BE2C (cell line): ENCODE measurements around the gene GPATCH2.

Source experiments
- DNase-seq: peaks from one replicate; pipeline ENCODE4 v3.0.0-alpha.2; 2020
- H3K27me3 ChIP-seq: fragments of 250-450 bp; sonication (Bioruptor Pico); 2 replicates; pipeline ENCODE4 v1.5.1; 2020; ENCODE audit warnings: mild to moderate bottlenecking
- H3K36me3 ChIP-seq: fragments of 250-450 bp; sonication (Bioruptor Pico); 2 replicates; pipeline ENCODE4 v1.5.1; 2020; ENCODE audit warnings: mild to moderate bottlenecking
- H3K4me1 ChIP-seq: fragments of 250-450 bp; sonication (Bioruptor Pico); 2 replicates; pipeline ENCODE4 v1.5.1; 2020
- H3K4me3 ChIP-seq: 2 replicates; pipeline ENCODE4 v1.5.1; 2011; ENCODE audit warnings: low read depth, low read length
- H3K9me3 ChIP-seq: fragments of 250-450 bp; sonication (Bioruptor Pico); 2 replicates; pipeline ENCODE4 v1.5.1; 2020
- TF ChIP-seq, protein P1 (sequence below): IDR thresholded peaks from 2 replicates; pipeline ENCODE4 v1.5.1; 2012; ENCODE audit warnings: mild to moderate bottlenecking, low read depth, low read length

GPATCH2 gene

DNA sequence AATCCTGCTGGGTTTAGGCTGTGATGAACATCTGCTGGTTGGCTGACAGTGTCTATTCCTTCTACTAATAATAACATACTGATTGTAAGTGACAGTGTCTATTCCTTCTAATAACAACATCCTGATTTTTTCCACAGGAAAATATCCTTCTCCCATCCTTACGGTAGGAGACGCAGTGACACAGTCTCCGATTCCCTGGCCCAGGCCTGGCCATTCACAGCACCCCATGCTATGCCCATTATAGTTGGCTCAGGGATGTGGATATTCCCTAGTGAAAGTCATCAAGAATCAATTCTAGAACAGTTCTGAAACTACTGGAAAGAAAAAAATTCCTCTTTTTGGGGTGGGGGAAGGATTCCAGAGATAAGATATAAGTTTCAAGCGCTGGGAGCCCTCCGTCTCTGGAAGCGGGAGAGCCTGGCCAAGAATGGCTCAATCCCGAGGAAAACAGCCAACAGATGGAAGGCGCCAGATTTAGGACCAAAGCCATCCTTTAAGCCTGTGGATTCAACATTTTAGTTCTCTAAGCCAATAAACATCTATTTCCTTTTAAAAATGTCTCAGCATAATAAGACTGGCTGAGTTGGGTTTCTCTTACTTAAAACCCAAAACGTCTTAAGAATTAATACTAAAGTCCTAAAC lies 88.6 kb downstream of the GPATCH2 start:
- Histone ChIP-seq H3K27me3 (no peaks in the 10 kb centered on the region), H3K4me1 (0 out of 2 replicates have a peak, but pooled peaks cover 2% of the 10 kb centered on the region), H3K4me3 (no peak overlapping the region), H3K9me3 (no peaks in the 10 kb centered on the region), H3K36me3 (no peaks in the 10 kb centered on the region)
- TF ChIP-seq, protein P1, sequence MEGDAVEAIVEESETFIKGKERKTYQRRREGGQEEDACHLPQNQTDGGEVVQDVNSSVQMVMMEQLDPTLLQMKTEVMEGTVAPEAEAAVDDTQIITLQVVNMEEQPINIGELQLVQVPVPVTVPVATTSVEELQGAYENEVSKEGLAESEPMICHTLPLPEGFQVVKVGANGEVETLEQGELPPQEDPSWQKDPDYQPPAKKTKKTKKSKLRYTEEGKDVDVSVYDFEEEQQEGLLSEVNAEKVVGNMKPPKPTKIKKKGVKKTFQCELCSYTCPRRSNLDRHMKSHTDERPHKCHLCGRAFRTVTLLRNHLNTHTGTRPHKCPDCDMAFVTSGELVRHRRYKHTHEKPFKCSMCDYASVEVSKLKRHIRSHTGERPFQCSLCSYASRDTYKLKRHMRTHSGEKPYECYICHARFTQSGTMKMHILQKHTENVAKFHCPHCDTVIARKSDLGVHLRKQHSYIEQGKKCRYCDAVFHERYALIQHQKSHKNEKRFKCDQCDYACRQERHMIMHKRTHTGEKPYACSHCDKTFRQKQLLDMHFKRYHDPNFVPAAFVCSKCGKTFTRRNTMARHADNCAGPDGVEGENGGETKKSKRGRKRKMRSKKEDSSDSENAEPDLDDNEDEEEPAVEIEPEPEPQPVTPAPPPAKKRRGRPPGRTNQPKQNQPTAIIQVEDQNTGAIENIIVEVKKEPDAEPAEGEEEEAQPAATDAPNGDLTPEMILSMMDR = no peak
- DNase-seq = no peak

DNA sequence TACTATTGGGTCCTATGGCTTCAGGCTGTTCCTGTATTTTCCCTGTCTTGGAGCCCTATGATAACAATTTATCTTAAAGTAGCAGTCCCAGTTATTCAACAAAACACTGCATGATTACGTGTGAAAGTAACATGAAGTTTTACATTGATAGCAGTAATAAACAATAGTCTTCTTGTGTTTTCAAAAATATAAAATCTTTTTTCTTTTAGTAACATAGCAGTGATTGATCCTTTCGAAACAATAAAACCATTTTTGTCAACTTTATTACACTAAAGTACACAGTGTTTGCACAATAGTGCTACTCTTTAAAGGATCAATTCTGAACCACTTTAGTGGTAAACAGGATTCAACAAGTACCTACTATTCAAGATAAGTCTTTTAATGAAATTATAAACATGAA lies 90.6 kb downstream of the GPATCH2 start:
- Histone ChIP-seq H3K27me3 (no peaks in the 10 kb centered on the region), H3K36me3 (no peaks in the 10 kb centered on the region), H3K9me3 (no peaks in the 10 kb centered on the region), H3K4me1 (0 out of 2 replicates have a peak, but pooled peaks cover 2% of the 10 kb centered on the region), H3K4me3 (no peak overlapping the region)
- TF ChIP-seq, protein P1 = no peak
- no peak for DNase-seq

DNA sequence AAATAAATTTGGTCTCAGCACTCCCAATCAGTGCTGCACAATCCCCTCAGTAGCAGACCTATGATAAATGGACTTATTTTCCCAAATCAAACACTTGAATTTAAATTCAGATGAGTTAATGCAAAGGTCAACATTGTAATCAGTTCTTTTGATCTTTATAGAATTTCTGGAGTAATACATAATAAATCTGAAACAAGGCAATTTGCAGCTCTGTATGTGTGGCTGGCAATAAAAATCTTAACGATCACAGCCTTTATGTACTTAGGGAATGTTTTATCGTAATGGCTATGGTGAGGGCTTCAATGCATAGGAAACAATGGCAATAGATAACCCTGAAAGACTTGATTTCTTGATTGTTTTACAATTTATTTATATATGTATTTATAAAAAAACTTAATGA lies 91.4 kb downstream of the GPATCH2 start:
- Histone ChIP-seq H3K4me1 (0 out of 2 replicates have a peak, but pooled peaks cover 2% of the 10 kb centered on the region), H3K27me3 (no peaks in the 10 kb centered on the region), H3K4me3 (no peak overlapping the region), H3K9me3 (no peaks in the 10 kb centered on the region), H3K36me3 (no peaks in the 10 kb centered on the region)
- DNase-seq = no peak
- TF ChIP-seq, protein P1 = no peak

- H3K36me3 ChIP-seq = no peaks in the 10 kb centered on the region
- no peaks in the 10 kb centered on the region for H3K27me3 ChIP-seq
- 0 out of 2 replicates have a peak, but pooled peaks cover 2% of the 10 kb centered on the region for H3K4me1 ChIP-seq
- H3K9me3 ChIP-seq = no peaks in the 10 kb centered on the region
- no peak overlapping the region for H3K4me3 ChIP-seq
- TF ChIP-seq, protein P1 = no peak
- DNase-seq = no peak
Measured at GRCh38 chr1:217535601-217536377, 95.1 kb downstream of the GPATCH2 start.

DNA sequence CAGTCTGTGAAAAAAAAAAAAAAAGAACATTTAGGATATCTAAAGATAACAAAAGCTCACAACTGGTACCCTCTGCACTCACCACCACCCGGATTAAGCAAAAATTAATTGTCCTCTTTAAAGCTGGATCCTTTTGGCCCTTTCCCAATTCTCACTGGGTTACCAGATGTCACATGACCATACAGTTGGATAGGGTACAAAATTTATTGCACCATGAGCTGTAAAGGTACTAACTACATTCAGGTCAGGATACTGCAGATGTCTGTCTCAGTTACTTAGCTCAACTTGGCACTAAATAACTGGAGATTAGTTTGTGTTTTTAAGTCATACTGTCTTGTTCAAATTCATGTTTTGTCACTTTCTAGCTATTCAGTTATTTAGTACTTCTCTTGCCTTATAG lies 96.3 kb downstream of the GPATCH2 start:
- no peaks in the 10 kb centered on the region for H3K4me1 ChIP-seq
- H3K27me3 ChIP-seq = no peaks in the 10 kb centered on the region
- no peaks in the 10 kb centered on the region for H3K36me3 ChIP-seq
- H3K4me3 ChIP-seq = no peak overlapping the region
- no peak for DNase-seq
- TF ChIP-seq, protein P1 = no peak
- no peaks in the 10 kb centered on the region for H3K9me3 ChIP-seq

DNA sequence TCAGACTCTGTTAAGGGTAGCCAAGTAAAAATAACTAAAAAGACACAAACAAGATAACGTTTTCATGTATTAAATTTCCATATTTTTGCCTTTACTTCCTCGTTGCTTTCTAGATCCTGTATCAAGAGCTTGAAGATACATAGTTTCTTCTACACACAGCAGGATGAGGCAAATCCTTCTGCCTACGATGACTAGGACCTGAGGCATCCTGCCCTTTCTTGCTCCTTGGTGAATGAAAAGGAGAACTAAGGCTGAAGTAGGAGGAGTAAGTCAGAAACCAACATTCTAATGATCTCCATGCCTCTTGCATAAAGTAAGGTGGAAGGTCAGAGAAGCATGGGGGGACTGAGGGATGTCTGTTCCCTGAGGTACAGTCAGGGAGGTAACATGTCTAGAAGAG lies 102.6 kb downstream of the GPATCH2 start:
- Histone ChIP-seq H3K4me3 (no peak overlapping the region), H3K9me3 (no peaks in the 10 kb centered on the region), H3K36me3 (no peaks in the 10 kb centered on the region), H3K4me1 (no peaks in the 10 kb centered on the region), H3K27me3 (no peaks in the 10 kb centered on the region)
- TF ChIP-seq, protein P1 = no peak
- no peak for DNase-seq
